ENCODE measurements around the gene CFAP221. TPM values are rescaled to one million over a fixed set of nuclear protein-coding genes. Genes with fewer than 3 reads are reported as not detected.

Gene CFAP221
- total and polyA plus RNA-seq, 12 donors, result 0.14 to 2.5 (median 1.4) TPM; not detected in 1

DNA sequence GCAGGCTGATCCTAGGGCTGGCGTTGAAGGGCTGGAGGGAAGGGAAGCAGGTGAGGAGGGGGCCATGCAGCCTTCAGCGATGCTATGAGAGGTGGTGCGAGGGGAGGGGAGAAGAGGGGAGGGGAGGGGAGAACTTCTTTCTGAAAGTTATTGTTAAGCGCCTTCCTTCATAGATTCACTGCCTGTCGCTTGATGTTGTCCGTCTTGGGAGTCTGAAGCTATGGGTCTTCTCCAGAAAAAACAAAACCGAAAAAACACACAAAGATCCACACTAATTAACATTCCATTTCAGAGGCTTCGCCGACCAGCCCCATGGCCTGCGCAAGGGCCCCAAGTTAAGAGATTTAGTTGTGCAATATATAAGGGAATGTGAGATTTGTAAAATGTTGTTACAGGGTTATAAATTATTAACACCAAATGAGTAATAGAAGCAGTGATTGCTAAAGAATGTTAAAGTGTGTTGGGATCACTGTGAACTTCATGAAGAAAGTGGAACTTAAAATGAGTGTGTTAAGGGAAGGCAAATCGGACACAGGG lies 758 bp downstream of the CFAP221 start:
- Histone ChIP-seq H3K4me3 (peak overlapping the region; percentile 47 to 72 (median 65)), H3K9me3 (no peaks in the 10 kb centered on the region), H3K27me3 (peaks cover 0 to 59% (median 13%) of the 10 kb centered on the region in 7 donors), H3K4me1 (peaks cover 0 to 14% (median 7%) of the 10 kb centered on the region in 9 donors), H3K27ac (peak overlapping the region in 2 of 10 donors; percentile 14 to 64), H3K36me3 (no peaks in the 10 kb centered on the region)
- ATAC-seq, result no peak
- WGBS, 2 donors, result 60% methylated on average over 11 of the region's 11 CpGs
- DNase-seq, result no peak
- TF ChIP-seq, protein P1, sequence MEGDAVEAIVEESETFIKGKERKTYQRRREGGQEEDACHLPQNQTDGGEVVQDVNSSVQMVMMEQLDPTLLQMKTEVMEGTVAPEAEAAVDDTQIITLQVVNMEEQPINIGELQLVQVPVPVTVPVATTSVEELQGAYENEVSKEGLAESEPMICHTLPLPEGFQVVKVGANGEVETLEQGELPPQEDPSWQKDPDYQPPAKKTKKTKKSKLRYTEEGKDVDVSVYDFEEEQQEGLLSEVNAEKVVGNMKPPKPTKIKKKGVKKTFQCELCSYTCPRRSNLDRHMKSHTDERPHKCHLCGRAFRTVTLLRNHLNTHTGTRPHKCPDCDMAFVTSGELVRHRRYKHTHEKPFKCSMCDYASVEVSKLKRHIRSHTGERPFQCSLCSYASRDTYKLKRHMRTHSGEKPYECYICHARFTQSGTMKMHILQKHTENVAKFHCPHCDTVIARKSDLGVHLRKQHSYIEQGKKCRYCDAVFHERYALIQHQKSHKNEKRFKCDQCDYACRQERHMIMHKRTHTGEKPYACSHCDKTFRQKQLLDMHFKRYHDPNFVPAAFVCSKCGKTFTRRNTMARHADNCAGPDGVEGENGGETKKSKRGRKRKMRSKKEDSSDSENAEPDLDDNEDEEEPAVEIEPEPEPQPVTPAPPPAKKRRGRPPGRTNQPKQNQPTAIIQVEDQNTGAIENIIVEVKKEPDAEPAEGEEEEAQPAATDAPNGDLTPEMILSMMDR (IDR thresholded peaks at IDR 0.05), result no peak
- intact Hi-C loops (cut with DNase I), result no loop called here

DNA sequence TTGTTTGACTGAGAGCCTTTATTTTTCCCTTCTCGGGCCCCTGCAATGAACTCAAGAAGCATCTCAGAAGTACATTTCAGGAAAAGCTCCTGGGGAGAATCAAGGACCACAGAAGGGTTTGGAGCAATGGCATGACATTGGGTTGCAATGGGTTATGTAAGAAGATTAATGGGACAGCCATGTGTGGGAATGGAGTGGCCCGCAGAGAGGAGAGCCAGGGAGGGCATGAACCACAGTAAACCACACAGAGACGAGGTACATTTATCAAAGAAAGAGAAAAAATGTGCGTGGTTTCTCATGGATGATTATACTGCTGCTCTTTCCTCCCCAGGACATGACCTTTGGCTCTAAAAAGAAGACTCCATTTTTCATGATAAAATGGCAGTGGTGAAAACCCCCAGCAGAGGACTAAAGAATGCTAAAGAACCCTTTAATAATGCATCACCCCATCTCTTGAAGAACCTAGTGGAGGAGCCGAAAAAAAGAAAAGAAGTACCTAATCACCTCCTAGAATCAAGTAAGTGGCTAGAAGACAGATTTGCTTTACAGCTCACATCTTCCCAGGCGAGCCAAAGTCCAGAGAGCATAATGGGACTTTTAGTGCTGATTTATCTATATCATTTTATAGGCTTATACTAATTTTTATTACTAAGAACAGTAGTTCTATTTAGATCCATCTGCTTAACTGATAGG lies 1.7 kb downstream of the CFAP221 start:
- Histone ChIP-seq H3K9me3 (no peaks in the 10 kb centered on the region), H3K27me3 (peaks cover 0 to 59% (median 13%) of the 10 kb centered on the region in 7 donors), H3K36me3 (no peaks in the 10 kb centered on the region), H3K27ac (no peak overlapping the region), H3K4me3 (no peak overlapping the region), H3K4me1 (peaks cover 0 to 14% (median 7%) of the 10 kb centered on the region in 9 donors)
- TF ChIP-seq, protein P1 (IDR thresholded peaks at IDR 0.05), result no peak
- DNase-seq, result no peak
- ATAC-seq, result no peak
- WGBS, 2 donors, result 82 to 85% methylated on average over 6 of the region's 6 CpGs
- intact Hi-C loops (cut with DNase I), result no loop called here

DNA sequence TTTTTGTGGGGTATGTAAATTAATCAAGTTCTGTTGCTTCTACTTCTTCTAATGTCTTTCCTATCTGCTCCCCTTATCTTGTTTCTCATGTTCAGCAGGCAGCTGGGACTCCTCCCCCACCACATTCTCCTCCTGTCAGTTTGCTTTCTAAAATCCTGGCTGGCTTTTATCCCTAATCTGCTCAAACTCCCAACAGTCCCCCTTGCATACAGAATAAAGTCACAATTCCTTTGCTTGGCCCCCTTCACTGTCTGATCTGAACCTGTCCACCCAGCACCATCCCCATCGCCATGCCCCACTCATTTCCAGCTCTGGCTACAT lies 2.2 kb downstream of the CFAP221 start:
- 75 to 79% methylated on average over 1 of the region's 1 CpG for WGBS, 2 donors
- peaks cover 0 to 56% (median 8%) of the 10 kb centered on the region in 7 donors for H3K27me3 ChIP-seq
- intact Hi-C loops (cut with DNase I), result no loop called here
- peaks cover 0 to 14% (median 7%) of the 10 kb centered on the region in 9 donors for H3K4me1 ChIP-seq
- TF ChIP-seq, protein P1 (IDR thresholded peaks at IDR 0.05), result no peak
- no peak overlapping the region for H3K4me3 ChIP-seq
- no peaks in the 10 kb centered on the region for H3K9me3 ChIP-seq
- ATAC-seq, result no peak
- no peak for DNase-seq
- no peaks in the 10 kb centered on the region for H3K36me3 ChIP-seq
- no peak overlapping the region for H3K27ac ChIP-seq

DNA sequence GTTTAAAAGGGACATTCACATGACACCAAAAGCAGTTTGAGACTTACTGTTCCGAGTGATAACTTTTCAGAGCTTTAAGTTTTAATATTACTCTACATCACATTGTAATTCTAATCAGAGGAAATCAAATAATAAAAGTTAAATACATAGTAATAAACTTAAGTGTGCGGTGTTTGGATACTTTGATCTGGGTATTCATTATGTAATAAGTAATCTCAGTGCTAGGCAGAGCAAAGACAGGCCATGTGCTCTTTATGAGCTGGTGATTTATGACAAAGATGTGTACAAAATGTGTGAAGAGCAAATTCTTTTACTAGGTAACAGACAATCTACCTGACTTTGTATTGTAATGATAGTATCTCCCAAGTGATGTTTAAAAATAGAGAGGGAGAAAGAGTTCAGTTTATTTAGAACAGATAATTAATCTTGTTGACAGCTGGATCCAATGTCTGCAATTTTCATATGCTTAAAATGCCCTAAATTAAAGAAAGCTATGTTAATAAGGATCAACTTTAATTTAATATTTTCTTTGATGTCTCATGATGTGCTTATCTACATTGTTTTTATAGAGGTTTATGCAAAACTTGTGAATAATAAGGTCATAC lies 4.4 kb downstream of the CFAP221 start:
- Histone ChIP-seq H3K27ac (no peak overlapping the region), H3K9me3 (no peaks in the 10 kb centered on the region), H3K4me1 (peaks cover 0 to 10% (median 7%) of the 10 kb centered on the region in 9 donors), H3K4me3 (no peak overlapping the region), H3K27me3 (peaks cover 0 to 40% (median 3%) of the 10 kb centered on the region in 7 donors), H3K36me3 (no peaks in the 10 kb centered on the region)
- TF ChIP-seq, protein P1 (IDR thresholded peaks at IDR 0.05), result no peak
- DNase-seq (no peak), ATAC-seq (no peak)
- intact Hi-C loops (cut with DNase I), result no loop called here
- 92 to 95% methylated on average over 2 of the region's 2 CpGs for WGBS, 2 donors

Data from heart right ventricle (tissue), 16 donors.